Measurements from ENCODE around the gene MST1R. TPM values are rescaled to one million over a fixed set of nuclear protein-coding genes. Genes with fewer than 3 reads are reported as not detected.

Gene MST1R
- total RNA-seq, 2 experiments from 2014 or later, result 0.39 to 0.93 TPM

- CTCF ChIA-PET, result no interaction called here
- POLR2A ChIA-PET, result no interaction called here
- no peaks in the 10 kb centered on the region for H3K4me1 Mint-ChIP-seq (ENCODE audit: low read depth)
- no peaks in the 10 kb centered on the region for H3K36me3 Mint-ChIP-seq
- no peak for DNase-seq
- no peaks in the 10 kb centered on the region for H3K27me3 Mint-ChIP-seq
- H3K27ac Mint-ChIP-seq, result no peak overlapping the region
- intact Hi-C loops (cut with micrococcal nuclease), result no loop called here
- no peaks in the 10 kb centered on the region for H3K9me3 Mint-ChIP-seq
- no peak overlapping the region for H3K4me3 Mint-ChIP-seq
These were observed 14.4 kb downstream of the MST1R start for GRCh38 chr3:49889296-49889695.

DNA sequence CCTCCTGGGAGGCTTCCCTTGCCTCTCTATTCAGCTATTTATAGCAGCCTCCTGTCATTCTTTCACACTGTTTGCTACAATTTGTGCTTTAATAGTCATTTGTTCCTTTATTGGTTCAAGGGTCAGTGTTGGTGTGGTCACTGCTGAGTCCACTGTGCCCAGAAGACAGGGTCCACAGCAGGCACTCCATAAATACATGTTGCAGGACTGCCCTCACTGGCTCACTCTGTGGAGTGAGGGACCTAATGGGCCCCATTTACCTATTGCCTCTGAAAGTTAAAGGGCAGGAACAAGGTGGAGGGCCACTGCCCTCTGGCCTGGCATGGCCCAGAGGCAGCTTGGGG, 16.8 kb downstream of the MST1R start:
- ChIA-PET POLR2A (no interaction called here), CTCF (no interaction called here)
- H3K4me1 Mint-ChIP-seq (ENCODE audit: low read depth), result no peaks in the 10 kb centered on the region
- H3K27ac Mint-ChIP-seq, result no peak overlapping the region
- H3K4me3 Mint-ChIP-seq, result no peak overlapping the region
- intact Hi-C loops (cut with micrococcal nuclease), result no loop called here
- no peaks in the 10 kb centered on the region for H3K36me3 Mint-ChIP-seq
- DNase-seq, result no peak
- no peaks in the 10 kb centered on the region for H3K9me3 Mint-ChIP-seq
- H3K27me3 Mint-ChIP-seq, result no peaks in the 10 kb centered on the region

DNA sequence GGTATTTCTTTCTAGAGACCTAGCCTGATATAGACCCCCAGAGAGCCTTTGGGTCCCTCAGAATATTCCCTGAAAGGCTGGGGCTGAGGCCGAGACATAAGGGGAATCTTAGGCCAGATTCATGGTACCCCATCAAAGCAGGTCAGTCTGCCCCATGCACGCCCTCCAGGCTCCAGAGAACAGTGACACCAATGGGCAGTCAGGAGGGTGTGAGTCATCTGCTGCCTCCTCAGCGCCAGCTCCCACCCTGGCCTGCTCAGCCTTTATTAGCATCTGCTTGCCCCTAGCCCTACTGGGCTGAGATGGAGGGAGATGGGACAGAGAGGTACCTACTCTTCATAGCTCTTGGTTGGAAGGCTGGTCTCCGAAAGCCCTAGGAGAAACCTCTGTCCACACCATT, 19.7 kb downstream of the MST1R start:
- no peaks in the 10 kb centered on the region for H3K9me3 Mint-ChIP-seq
- H3K4me3 Mint-ChIP-seq, result no peak overlapping the region
- no peak for DNase-seq
- POLR2A ChIA-PET, result no interaction called here
- no peak overlapping the region for H3K27ac Mint-ChIP-seq
- CTCF ChIA-PET, result interaction anchor here (0.6 kb wide), 1 partner anchor 45 kb away, joined by 3 read pairs; the partner anchor contains the start of gene MON1A
- no peaks in the 10 kb centered on the region for H3K4me1 Mint-ChIP-seq (ENCODE audit: low read depth)
- H3K36me3 Mint-ChIP-seq, result no peaks in the 10 kb centered on the region
- intact Hi-C loops (cut with micrococcal nuclease), result no loop called here
- no peaks in the 10 kb centered on the region for H3K27me3 Mint-ChIP-seq

DNA sequence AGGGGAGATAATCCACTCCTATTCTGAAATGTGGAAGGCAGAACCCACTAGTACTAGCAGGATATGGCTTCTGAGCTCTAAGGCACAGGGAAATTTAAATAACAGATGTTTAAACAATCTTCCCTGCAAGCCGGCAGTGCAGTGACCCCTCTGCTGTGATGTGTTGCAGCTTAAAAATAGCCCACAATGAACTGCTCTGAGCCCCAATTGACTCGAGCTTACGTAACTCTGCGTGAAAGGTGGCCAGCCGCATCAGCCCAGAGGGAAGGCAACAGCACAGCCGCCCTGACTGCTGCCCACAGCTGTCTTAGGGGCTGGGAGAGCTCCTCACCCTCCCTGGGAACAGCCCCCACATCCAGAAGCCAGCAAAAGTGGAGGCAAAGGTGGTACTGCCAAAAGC, 21.5 kb downstream of the MST1R start:
- Mint-ChIP-seq H3K36me3 (no peaks in the 10 kb centered on the region), H3K4me1 (ENCODE audit: low read depth) (no peaks in the 10 kb centered on the region), H3K27ac (no peak overlapping the region), H3K4me3 (no peak overlapping the region), H3K27me3 (no peaks in the 10 kb centered on the region), H3K9me3 (no peaks in the 10 kb centered on the region)
- no peak for DNase-seq
- ChIA-PET POLR2A (no interaction called here), CTCF (interaction anchor here (0.8 kb wide), 1 partner anchor 41 kb away, joined by 3 read pairs; no protein-coding TSS in a partner anchor)
- intact Hi-C loops (cut with micrococcal nuclease), result no loop called here

- no peaks in the 10 kb centered on the region for H3K4me1 Mint-ChIP-seq (ENCODE audit: low read depth)
- intact Hi-C loops (cut with micrococcal nuclease), result no loop called here
- CTCF ChIA-PET, result interaction anchor here (0.9 to 1.1 kb wide), 2 partner anchors 21 to 41 kb away, joined by 3 read pairs; no protein-coding TSS in a partner anchor
These were observed 22.9 kb downstream of the MST1R start for GRCh38 chr3:49880581-49881315.

GRCh38 chr3:49879721-49880120, 24.0 kb downstream of the MST1R start:
- DNase-seq, result no peak
- H3K36me3 Mint-ChIP-seq, result no peaks in the 10 kb centered on the region
- H3K4me1 Mint-ChIP-seq (ENCODE audit: low read depth), result no peaks in the 10 kb centered on the region
- CTCF ChIA-PET, result no interaction called here
- no peak overlapping the region for H3K4me3 Mint-ChIP-seq
- intact Hi-C loops (cut with micrococcal nuclease), result no loop called here
- no peak overlapping the region for H3K27ac Mint-ChIP-seq
- H3K27me3 Mint-ChIP-seq, result no peaks in the 10 kb centered on the region
- no peaks in the 10 kb centered on the region for H3K9me3 Mint-ChIP-seq
- POLR2A ChIA-PET, result no interaction called here

More at GRCh38 chr3:49880581-49881315, 22.9 kb downstream of the MST1R start:
- POLR2A ChIA-PET, result no interaction called here
- no peak for DNase-seq
- no peaks in the 10 kb centered on the region for H3K27me3 Mint-ChIP-seq
- no peaks in the 10 kb centered on the region for H3K9me3 Mint-ChIP-seq
- H3K36me3 Mint-ChIP-seq, result no peaks in the 10 kb centered on the region
- H3K4me3 Mint-ChIP-seq, result no peak overlapping the region
- H3K27ac Mint-ChIP-seq, result no peak overlapping the region

DNA sequence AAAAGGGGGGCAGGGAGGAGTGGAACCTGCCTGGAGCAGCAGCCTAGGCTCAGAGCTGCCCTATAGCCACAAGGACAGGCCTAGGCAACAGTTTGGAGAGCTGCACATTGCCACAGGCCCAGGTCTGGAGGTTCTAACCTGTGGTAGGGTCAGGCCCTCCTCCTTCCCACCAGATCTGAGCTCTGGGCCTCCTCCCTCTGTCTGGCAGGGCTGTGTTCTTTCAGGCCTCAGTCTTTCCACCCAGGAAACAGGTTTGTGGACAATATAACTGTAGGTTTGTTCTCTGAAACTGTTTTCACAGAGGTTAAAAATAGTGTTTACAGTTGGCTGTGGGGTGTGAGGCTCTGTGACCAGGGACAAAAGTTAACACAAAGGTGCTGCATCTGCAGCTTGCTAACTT, 25.0 kb downstream of the MST1R start:
- Mint-ChIP-seq H3K27ac (no peak overlapping the region), H3K36me3 (no peaks in the 10 kb centered on the region), H3K4me1 (ENCODE audit: low read depth) (no peaks in the 10 kb centered on the region), H3K27me3 (no peaks in the 10 kb centered on the region), H3K9me3 (no peaks in the 10 kb centered on the region), H3K4me3 (no peak overlapping the region)
- DNase-seq, result no peak
- intact Hi-C loops (cut with micrococcal nuclease), result no loop called here
- CTCF ChIA-PET, result no interaction called here
- POLR2A ChIA-PET, result interaction anchor here (0.6 kb wide), 1 partner anchor 301 kb away, joined by 4 read pairs; no protein-coding TSS in a partner anchor

DNA sequence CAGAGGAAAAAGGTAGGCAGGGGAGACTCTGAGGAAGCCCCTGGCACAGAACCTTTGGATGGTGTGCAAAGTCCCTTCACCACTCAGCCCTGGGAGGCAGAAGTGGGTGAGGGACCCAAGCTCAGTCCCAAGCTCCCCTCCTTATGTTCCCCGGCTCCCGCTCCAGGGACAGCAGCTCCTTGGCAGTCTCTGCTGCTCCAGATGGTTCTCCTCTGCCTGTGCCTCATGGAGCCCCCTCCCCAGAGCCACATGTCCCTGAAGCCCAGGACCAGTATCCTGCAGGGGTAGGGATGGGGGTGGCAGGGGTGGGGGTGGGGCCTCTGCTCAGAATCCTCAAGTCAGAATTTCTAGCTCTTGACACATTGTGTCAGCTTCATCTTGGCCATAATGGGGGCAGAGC, 26.0 kb downstream of the MST1R start:
- ChIA-PET POLR2A (no interaction called here), CTCF (no interaction called here)
- no peak overlapping the region for H3K27ac Mint-ChIP-seq

GRCh38 chr3:49876567-49876966, 27.1 kb downstream of the MST1R start:
- H3K4me1 Mint-ChIP-seq (ENCODE audit: low read depth), result peaks cover 4% of the 10 kb centered on the region
- ChIA-PET CTCF (no interaction called here), POLR2A (no interaction called here)
- intact Hi-C loops (cut with micrococcal nuclease), result no loop called here
- no peaks in the 10 kb centered on the region for H3K9me3 Mint-ChIP-seq
- no peaks in the 10 kb centered on the region for H3K27me3 Mint-ChIP-seq
- no peak overlapping the region for H3K4me3 Mint-ChIP-seq
- DNase-seq, result no peak
- H3K36me3 Mint-ChIP-seq, result no peaks in the 10 kb centered on the region
- H3K27ac Mint-ChIP-seq, result no peak overlapping the region

More for the DNA sequence above, 26.0 kb downstream of the MST1R start:
- Mint-ChIP-seq H3K4me3 (no peak overlapping the region), H3K9me3 (no peaks in the 10 kb centered on the region), H3K4me1 (ENCODE audit: low read depth) (peaks cover 4% of the 10 kb centered on the region), H3K27me3 (no peaks in the 10 kb centered on the region), H3K36me3 (no peaks in the 10 kb centered on the region)
- intact Hi-C loops (cut with micrococcal nuclease), result no loop called here
- DNase-seq, result no peak

DNA sequence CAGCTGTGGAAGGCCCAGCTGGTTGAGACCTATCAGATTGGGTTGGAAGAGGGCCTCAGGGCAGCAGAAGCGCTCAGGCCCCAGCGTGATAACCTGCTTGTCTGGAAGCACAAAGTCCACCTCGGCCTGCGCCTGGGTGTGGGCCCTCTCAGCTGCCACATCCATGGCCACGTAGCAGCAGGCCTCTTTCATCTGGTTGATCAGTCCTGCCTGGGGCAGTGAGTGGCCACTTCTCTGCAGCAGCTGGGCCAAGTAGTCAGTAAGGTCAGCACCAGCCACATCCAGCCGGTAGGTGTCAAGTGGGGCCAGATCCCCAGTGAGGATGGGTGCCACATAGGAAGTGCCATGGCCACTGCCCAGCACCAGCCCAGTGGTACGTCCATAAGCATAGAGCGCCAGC, 30.1 kb downstream of the MST1R start:
- Mint-ChIP-seq H3K4me3 (no peak overlapping the region), H3K27ac (no peak overlapping the region), H3K27me3 (peaks cover 3% of the 10 kb centered on the region), H3K4me1 (ENCODE audit: low read depth) (peaks cover 4% of the 10 kb centered on the region), H3K9me3 (no peaks in the 10 kb centered on the region), H3K36me3 (no peaks in the 10 kb centered on the region)
- POLR2A ChIA-PET, result no interaction called here
- intact Hi-C loops (cut with micrococcal nuclease), result no loop called here
- no peak for DNase-seq
- CTCF ChIA-PET, result no interaction called here

DNA sequence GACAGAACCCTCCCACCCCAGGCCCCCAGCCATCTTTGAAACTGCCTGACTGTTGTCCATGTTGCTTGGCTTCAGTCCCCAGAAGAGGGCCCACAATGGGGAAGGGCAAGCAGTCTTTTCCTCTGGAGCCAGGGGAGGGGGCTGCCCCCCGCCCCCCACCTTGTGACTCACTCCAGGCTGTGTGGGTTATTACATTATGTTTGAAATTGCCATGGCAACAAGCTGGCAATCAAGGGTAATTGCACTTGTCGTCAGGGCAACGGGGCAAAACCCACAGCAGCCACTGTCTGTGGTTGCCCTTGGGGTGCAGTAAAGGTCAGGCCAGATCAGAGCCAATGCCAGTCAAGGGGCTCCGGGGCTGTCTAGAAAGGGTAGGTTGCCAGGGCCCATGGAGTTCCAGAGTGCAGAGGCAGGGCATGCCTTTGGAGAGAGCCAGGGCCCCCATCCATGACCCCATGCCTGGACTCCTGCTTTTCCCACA, 30.8 kb downstream of the MST1R start:
- no peak overlapping the region for H3K4me3 Mint-ChIP-seq
- no peaks in the 10 kb centered on the region for H3K36me3 Mint-ChIP-seq
- H3K27ac Mint-ChIP-seq, result no peak overlapping the region
- H3K27me3 Mint-ChIP-seq, result peaks cover 10% of the 10 kb centered on the region
- intact Hi-C loops (cut with micrococcal nuclease), result no loop called here
- H3K4me1 Mint-ChIP-seq (ENCODE audit: low read depth), result peaks cover 7% of the 10 kb centered on the region
- DNase-seq, result peak; percentile 41
- CTCF ChIA-PET, result no interaction called here
- POLR2A ChIA-PET, result no interaction called here
- H3K9me3 Mint-ChIP-seq, result no peaks in the 10 kb centered on the region

DNA sequence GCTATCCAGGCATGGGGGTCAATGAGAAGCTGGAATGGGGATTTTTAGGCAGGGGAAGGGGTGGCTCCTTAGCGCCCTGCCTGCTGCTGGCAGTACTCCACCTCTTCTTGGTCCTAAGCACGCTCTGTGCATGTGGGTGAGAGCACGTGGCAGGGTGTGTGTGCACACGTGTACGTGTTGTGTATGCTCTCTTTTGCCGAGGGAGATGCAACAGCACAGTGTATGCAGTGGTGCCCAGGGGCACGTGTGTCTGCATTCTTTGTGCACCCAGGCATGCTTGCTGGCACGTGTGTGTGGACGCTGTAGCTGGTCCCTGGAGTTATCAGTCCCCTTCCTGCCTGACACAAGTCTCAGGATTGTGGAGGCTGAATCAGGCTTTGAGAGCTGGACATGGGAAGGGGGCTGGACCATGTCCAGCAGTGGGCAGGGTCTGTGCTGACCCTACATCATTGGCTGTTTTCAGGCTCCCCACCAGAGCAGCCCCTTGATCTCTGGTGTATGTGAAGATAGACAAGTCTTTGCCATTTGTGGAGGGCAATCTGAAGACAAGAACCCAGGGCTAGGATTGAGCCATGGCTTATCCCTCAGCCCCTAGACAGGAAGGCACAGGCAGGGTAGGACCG, 32.0 kb downstream of the MST1R start:
- no peaks in the 10 kb centered on the region for H3K9me3 Mint-ChIP-seq
- no peaks in the 10 kb centered on the region for H3K36me3 Mint-ChIP-seq
- POLR2A ChIA-PET, result no interaction called here
- DNase-seq, result no peak
- peaks cover 19% of the 10 kb centered on the region for H3K27me3 Mint-ChIP-seq
- intact Hi-C loops (cut with micrococcal nuclease), result no loop called here
- H3K27ac Mint-ChIP-seq, result no peak overlapping the region
- CTCF ChIA-PET, result interaction anchor here (1.2 to 2.8 kb wide), 2 partner anchors 32 to 332 kb away, joined by 3 to 9 read pairs; no protein-coding TSS in a partner anchor
- H3K4me1 Mint-ChIP-seq (ENCODE audit: low read depth), result peaks cover 7% of the 10 kb centered on the region
- H3K4me3 Mint-ChIP-seq, result no peak overlapping the region
